ENCODE results near the gene DCBLD2. TPM values are rescaled to one million over a fixed set of nuclear protein-coding genes. Genes with fewer than 3 reads are reported as not detected.

Gene DCBLD2
- total RNA-seq, 2 donors from 2014 or later, result 15.3 to 22.4 TPM

DNA sequence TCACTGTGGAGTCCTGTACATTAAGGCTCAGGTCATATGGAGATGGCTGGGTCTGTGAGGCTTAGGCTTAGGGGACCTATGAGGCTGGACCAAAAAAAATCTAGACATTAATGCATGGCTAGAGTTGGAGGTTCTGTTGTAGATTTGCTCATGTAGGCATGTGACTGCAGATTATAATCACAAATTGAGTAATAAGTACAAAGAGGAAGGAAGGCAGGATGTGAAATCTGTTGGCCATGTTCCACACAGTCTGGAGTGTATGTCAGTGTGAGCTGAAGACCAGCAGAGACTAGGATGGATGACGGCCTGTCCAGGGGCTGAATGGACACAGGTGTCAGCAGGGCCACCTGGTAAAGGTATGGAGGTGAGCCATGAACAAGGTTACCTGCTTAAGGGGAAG, 138.4 kb downstream of the DCBLD2 start, which contains the start of gene ST3GAL6:
Gene ST3GAL6 (plus strand): TSS at position 265 of the 400 bp plus-strand sequence. CDS start 5,101 bp downstream, outside the sequence.
- Histone ChIP-seq H3K36me3 (replicated peaks in 1 of 2; ENCODE audit: insufficient read depth in 1 of 2, low read depth in 2 of 2) (no peaks in the 10 kb centered on the region), H3K4me1 (peaks cover 17% of the 10 kb centered on the region), H3K9me3 (no peaks in the 10 kb centered on the region), H3K27ac (peak within 1 kb of the TSS in 1 of 4 donors; percentile 63), H3K4me3 (no peak within 1 kb of the TSS), H3K27me3 (no peaks in the 10 kb centered on the region)
- WGBS, 2 donors, result 29 to 42% methylated on average over 1 of the region's 1 CpG
- peak in 3 of 4 donors; percentile 19 to 69 (median 25) for DNase-seq
- intact Hi-C loops (cut with DNase I), result no loop called here
- TF ChIP-seq, protein P1, sequence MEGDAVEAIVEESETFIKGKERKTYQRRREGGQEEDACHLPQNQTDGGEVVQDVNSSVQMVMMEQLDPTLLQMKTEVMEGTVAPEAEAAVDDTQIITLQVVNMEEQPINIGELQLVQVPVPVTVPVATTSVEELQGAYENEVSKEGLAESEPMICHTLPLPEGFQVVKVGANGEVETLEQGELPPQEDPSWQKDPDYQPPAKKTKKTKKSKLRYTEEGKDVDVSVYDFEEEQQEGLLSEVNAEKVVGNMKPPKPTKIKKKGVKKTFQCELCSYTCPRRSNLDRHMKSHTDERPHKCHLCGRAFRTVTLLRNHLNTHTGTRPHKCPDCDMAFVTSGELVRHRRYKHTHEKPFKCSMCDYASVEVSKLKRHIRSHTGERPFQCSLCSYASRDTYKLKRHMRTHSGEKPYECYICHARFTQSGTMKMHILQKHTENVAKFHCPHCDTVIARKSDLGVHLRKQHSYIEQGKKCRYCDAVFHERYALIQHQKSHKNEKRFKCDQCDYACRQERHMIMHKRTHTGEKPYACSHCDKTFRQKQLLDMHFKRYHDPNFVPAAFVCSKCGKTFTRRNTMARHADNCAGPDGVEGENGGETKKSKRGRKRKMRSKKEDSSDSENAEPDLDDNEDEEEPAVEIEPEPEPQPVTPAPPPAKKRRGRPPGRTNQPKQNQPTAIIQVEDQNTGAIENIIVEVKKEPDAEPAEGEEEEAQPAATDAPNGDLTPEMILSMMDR (IDR thresholded peaks at IDR 0.05), result no peak
- TF ChIP-seq POLR2A (IDR thresholded peaks at IDR 0.05), result peak in 1 of 3 donors; percentile 35
- peak; percentile 50 for ATAC-seq

DNA sequence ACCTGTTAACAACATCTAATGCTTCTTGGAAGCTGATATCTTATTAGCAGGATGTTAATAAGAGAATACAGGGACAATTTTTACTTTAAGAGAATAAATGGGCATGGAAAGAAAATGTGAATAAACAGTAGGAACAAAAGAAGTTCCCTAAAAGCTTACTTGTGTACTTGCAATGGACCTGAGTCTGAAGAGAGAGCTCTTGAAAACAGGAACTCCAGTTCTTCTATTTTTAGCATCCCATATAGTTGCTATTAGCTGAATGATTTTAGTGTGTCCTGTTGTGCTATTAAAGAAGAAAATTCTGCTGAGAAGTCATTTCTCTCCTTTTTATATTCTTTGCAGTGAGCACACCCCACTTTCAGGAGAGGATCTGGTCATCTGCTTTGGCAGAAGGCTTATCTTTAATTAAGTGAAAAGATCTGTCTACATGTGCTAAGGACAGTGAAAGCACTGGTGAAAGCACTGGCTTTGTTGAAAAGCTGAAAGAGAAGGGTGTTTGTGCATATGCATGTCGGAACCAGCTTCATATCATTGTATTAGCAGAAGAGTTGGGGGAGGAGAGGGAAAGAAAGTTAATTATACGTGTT, 139.8 kb downstream of the DCBLD2 start:
- TF ChIP-seq, protein P1 (IDR thresholded peaks at IDR 0.05), result no peak
- no peak for TF ChIP-seq POLR2A (IDR thresholded peaks at IDR 0.05)
- ATAC-seq, result no peak
- no peak for DNase-seq
- intact Hi-C loops (cut with DNase I), result no loop called here
- H3K9me3 ChIP-seq, result no peaks in the 10 kb centered on the region
- no peaks in the 10 kb centered on the region for H3K36me3 ChIP-seq (replicated peaks in 1 of 2; ENCODE audit: insufficient read depth in 1 of 2, low read depth in 2 of 2)
- 67 to 72% methylated on average over 2 of the region's 2 CpGs for WGBS, 2 donors
- no peak overlapping the region for H3K4me3 ChIP-seq
- peak overlapping the region in 1 of 4 donors; percentile 63 for H3K27ac ChIP-seq
- peaks cover 14% of the 10 kb centered on the region for H3K4me1 ChIP-seq
- no peaks in the 10 kb centered on the region for H3K27me3 ChIP-seq

DNA sequence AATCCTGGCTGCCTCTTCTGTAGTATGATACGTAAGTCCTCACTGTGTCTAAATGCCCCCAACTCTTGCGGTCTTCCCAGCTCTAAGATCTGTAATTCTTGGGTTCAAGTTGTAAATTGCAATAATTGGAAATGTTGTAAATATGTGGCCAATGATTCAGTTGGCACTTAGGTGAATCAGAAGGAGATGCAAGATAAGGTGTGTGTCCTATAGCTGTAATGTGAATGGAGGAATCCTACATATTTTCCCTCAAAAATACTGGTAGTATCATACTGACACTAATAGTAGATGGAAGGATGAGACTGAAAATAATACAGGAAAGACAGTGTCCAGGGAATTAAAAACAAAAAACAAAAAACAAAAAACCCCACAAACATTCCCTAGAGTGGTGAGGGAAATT, 141.9 kb downstream of the DCBLD2 start:
- no peak for DNase-seq
- H3K4me1 ChIP-seq, result peaks cover 13% of the 10 kb centered on the region
- no peaks in the 10 kb centered on the region for H3K36me3 ChIP-seq (replicated peaks in 1 of 2; ENCODE audit: insufficient read depth in 1 of 2, low read depth in 2 of 2)
- intact Hi-C loops (cut with DNase I), result no loop called here
- no peaks in the 10 kb centered on the region for H3K27me3 ChIP-seq
- no peak overlapping the region for H3K4me3 ChIP-seq
- no peaks in the 10 kb centered on the region for H3K9me3 ChIP-seq
- TF ChIP-seq, protein P1 (IDR thresholded peaks at IDR 0.05), result no peak
- TF ChIP-seq POLR2A (IDR thresholded peaks at IDR 0.05), result no peak
- no peak overlapping the region for H3K27ac ChIP-seq
- WGBS, 2 donors, result 88 to 90% methylated on average over 2 of the region's 2 CpGs
- no peak for ATAC-seq

DNA sequence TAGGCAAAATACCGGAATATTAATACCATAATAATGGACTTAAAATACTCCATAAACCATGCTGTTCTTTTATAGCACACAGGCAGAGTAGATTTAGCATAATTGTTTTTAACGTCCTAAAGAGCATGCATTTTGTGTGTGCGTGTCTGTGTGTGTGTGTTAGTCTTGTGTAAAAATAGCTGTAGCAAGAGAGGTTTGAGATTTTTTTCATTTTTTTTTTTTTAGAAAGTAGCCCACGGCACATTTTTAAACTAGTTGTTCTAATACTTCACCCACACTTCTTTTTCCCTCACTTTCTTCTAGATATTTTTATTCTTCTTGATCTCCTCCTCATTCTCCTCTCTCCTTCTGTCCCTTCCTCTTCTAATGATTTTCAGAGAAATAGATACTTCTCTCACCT, 145.9 kb downstream of the DCBLD2 start:
- Histone ChIP-seq H3K27ac (no peak overlapping the region), H3K4me1 (peaks cover 9% of the 10 kb centered on the region), H3K4me3 (no peak overlapping the region), H3K27me3 (no peaks in the 10 kb centered on the region), H3K9me3 (no peaks in the 10 kb centered on the region), H3K36me3 (replicated peaks in 1 of 2; ENCODE audit: insufficient read depth in 1 of 2, low read depth in 2 of 2) (no peaks in the 10 kb centered on the region)
- TF ChIP-seq POLR2A (IDR thresholded peaks at IDR 0.05), result no peak
- TF ChIP-seq, protein P1 (IDR thresholded peaks at IDR 0.05), result no peak
- 55 to 57% methylated on average over 4 of the region's 4 CpGs for WGBS, 2 donors
- DNase-seq (no peak), ATAC-seq (no peak)
- intact Hi-C loops (cut with DNase I), result no loop called here

DNA sequence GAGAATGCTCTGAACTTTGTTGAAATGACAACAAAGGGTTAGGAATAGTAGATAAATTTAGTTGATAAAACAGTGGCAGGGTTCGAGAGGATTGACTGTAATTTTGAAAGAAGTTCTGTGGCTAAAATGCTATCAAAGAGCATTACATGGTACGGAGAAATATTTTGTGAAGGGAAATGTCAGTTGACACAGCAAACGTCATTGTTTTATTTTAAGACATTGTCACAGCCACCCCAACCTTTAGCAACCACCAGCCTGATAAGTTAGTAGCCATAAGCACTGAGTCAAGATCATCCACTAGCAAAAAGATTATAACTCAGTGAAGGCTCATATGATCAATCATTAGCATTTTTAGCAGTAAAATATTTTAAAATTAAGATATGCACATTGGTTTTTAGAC, 147.0 kb downstream of the DCBLD2 start:
- H3K4me3 ChIP-seq, result no peak overlapping the region
- intact Hi-C loops (cut with DNase I), result no loop called here
- WGBS, 2 donors, result 39 to 41% methylated on average over 3 of the region's 3 CpGs
- H3K36me3 ChIP-seq (replicated peaks in 1 of 2; ENCODE audit: insufficient read depth in 1 of 2, low read depth in 2 of 2), result no peaks in the 10 kb centered on the region
- no peak overlapping the region for H3K27ac ChIP-seq
- H3K27me3 ChIP-seq, result no peaks in the 10 kb centered on the region
- H3K9me3 ChIP-seq, result no peaks in the 10 kb centered on the region
- no peak for TF ChIP-seq POLR2A (IDR thresholded peaks at IDR 0.05)
- TF ChIP-seq, protein P1 (IDR thresholded peaks at IDR 0.05), result no peak
- ATAC-seq, result no peak
- no peak for DNase-seq
- H3K4me1 ChIP-seq, result peaks cover 14% of the 10 kb centered on the region

Measured in body of pancreas (tissue), 4 donors.